RWPE1 (cell line): ENCODE results near the gene EOGT.

ENCODE experiments used
- CTCF ChIA-PET: fragments of 350-600 bp; sonication (Branson Sonifier 250); formaldehyde crosslinking; extraction: SDS; loops from one replicate; lab custom pipeline; 2021; lab: Yijun Ruan, JAX
- POLR2A ChIA-PET: fragments of 400-600 bp; formaldehyde crosslinking; extraction: SDS; loops from one replicate; lab custom pipeline; 2020; ENCODE audit warnings: antibody characterized with exemption; ENCODE audit not compliant: low non-redundant PET; lab: Yijun Ruan, JAX
- DNase-seq: peaks from one replicate; pipeline ENCODE4 v3.0.0; 2012; ENCODE audit warnings: low spot score
- H3K27ac ChIP-seq: fragments of 450-650 bp; 2 replicates; pipeline ENCODE4 v1.5.1; 2017
- CTCF ChIP-seq: fragments of 450-650 bp; conservative IDR thresholded peaks from 2 replicates; pipeline ENCODE4 v1.5.1; 2017; ENCODE audit warnings: low read depth, mild to moderate bottlenecking

EOGT gene

GRCh38 chr3:68999605-69000004 lies 13.9 kb downstream of the EOGT start:
- TF ChIP-seq CTCF: no peak
- CTCF ChIA-PET: interaction anchor here (0.7 kb wide), 1 partner anchor 67 kb away, joined by 6 read pairs; no protein-coding TSS in a partner anchor
- H3K27ac ChIP-seq: no peak overlapping the region
- no peak for DNase-seq
- POLR2A ChIA-PET: interaction anchor here (0.8 kb wide), 1 partner anchor 13 kb away, joined by 3 read pairs; no protein-coding TSS in a partner anchor

GRCh38 chr3:68999158-68999557 lies 14.3 kb downstream of the EOGT start:
- CTCF ChIA-PET: interaction anchor here (0.7 kb wide), 1 partner anchor 66 kb away, joined by 6 read pairs; no protein-coding TSS in a partner anchor
- no peak overlapping the region for H3K27ac ChIP-seq
- POLR2A ChIA-PET: no interaction called here
- TF ChIP-seq CTCF: no peak
- no peak for DNase-seq

GRCh38 chr3:68997887-68998286 lies 15.6 kb downstream of the EOGT start:
- H3K27ac ChIP-seq: no peak overlapping the region
- CTCF ChIA-PET: no interaction called here
- no peak for TF ChIP-seq CTCF
- POLR2A ChIA-PET: no interaction called here
- DNase-seq: peak; percentile 13

- ChIA-PET CTCF (interaction anchor here (1.0 kb wide), 1 partner anchor 115 kb away, joined by 4 read pairs; no protein-coding TSS in a partner anchor), POLR2A (no interaction called here)
- peak; percentile 53 for DNase-seq
- peak overlapping the region; percentile 42; the same call in 1 of the 2 replicates for H3K27ac ChIP-seq
- TF ChIP-seq CTCF: no peak
Observed at GRCh38 chr3:68996356-68996995, 17.0 kb downstream of the EOGT start.

GRCh38 chr3:68988740-68989139 lies 24.7 kb downstream of the EOGT start:
- TF ChIP-seq CTCF: no peak
- DNase-seq: no peak
- ChIA-PET POLR2A (no interaction called here), CTCF (no interaction called here)
- H3K27ac ChIP-seq: no peak overlapping the region

GRCh38 chr3:68987322-68987721 lies 26.2 kb downstream of the EOGT start:
- no peak overlapping the region for H3K27ac ChIP-seq
- no peak for TF ChIP-seq CTCF
- ChIA-PET POLR2A (no interaction called here), CTCF (no interaction called here)
- no peak for DNase-seq
